Left renal cortex interstitium (tissue), 4 donors: Measurements from ENCODE around the gene ZFC3H1. TPM values are rescaled to one million over a fixed set of nuclear protein-coding genes. Genes with fewer than 3 reads are reported as not detected.
"Not testable (repeated sequence)": the region's sequence is repeated elsewhere in the genome, so short reads cannot be mapped to it uniquely, and the experiment has no call there.

ENCODE experiments used
- DNase-seq, 4 donors: peaks; one replicate each; pipeline ENCODE4 v3.0.0-alpha.2; 2013; ENCODE audit warnings: low read depth in 4 of 4, low spot score in 2 of 4, missing footprints in 1 of 4
- polyA plus RNA-seq, 4 donors: library from polyadenylated mRNA; unstranded; fragments of 120-200 nt; gene quantifications; one replicate each; pipeline ENCODE4 v1.2.1, GENCODE V29; 2013; ENCODE audit not compliant: insufficient read length in 4 of 4

The ZFC3H1 gene
- polyA plus RNA-seq, 4 donors = 43.3 to 97.1 (median 62.1) TPM

GRCh38 chr12:71587012-71587411 lies 76.6 kb downstream of the ZFC3H1 start:
- DNase-seq = no peak

GRCh38 chr12:71585218-71585617 lies 78.4 kb downstream of the ZFC3H1 start:
- no peak for DNase-seq

- DNase-seq = no peak
Measured at GRCh38 chr12:71584356-71584755, 79.3 kb downstream of the ZFC3H1 start.

- no peak for DNase-seq
Measured at GRCh38 chr12:71582925-71583324, 80.7 kb downstream of the ZFC3H1 start.

- DNase-seq = no peak
Measured at GRCh38 chr12:71581206-71581605, 82.4 kb downstream of the ZFC3H1 start.

- DNase-seq = no peak
Measured at GRCh38 chr12:71578694-71579258, 84.9 kb downstream of the ZFC3H1 start.

GRCh38 chr12:71576496-71576895 lies 87.2 kb downstream of the ZFC3H1 start:
- DNase-seq = no peak

- DNase-seq = not testable (repeated sequence)
Measured at GRCh38 chr12:71569885-71570284, 93.8 kb downstream of the ZFC3H1 start.

- DNase-seq = no peak
Measured at GRCh38 chr12:71567537-71567936, 96.1 kb downstream of the ZFC3H1 start.

GRCh38 chr12:71566655-71567054 lies 97.0 kb downstream of the ZFC3H1 start:
- DNase-seq = no peak

GRCh38 chr12:71565535-71565934 lies 98.1 kb downstream of the ZFC3H1 start:
- DNase-seq = no peak

GRCh38 chr12:71562676-71563595 lies 100.7 kb downstream of the ZFC3H1 start:
- DNase-seq = no peak

Other genes with a start within 250 kb of the ZFC3H1 start
- gene LGR5, start 224.1 kb downstream of the ZFC3H1 start, polyA plus RNA-seq = 10 to 100 TPM; 13.2 to 22.0 (median 17.9) TPM
- gene THAP2, start 453 bp upstream of the ZFC3H1 start, polyA plus RNA-seq = 10 to 100 TPM; 14.4 to 16.5 (median 15.9) TPM
- gene TMEM19, start 22.2 kb upstream of the ZFC3H1 start, polyA plus RNA-seq = 10 to 100 TPM; 32.4 to 43.3 (median 36.1) TPM
- 10 to 100 TPM; 59.6 to 70.3 (median 67.4) TPM for gene RAB21, start 91.0 kb upstream of the ZFC3H1 start, polyA plus RNA-seq
- 10 to 100 TPM; 45.9 to 65.6 (median 52.4) TPM for gene TBC1D15, start 175.9 kb upstream of the ZFC3H1 start, polyA plus RNA-seq